PC-3 (cell line): Measurements from ENCODE around the gene NSF.

Experiments
- CTCF ChIP-seq: fragments of 300-600 bp; sonication (generic); conservative IDR thresholded peaks from 2 replicates; pipeline ENCODE4 v1.5.1; 2017; ENCODE audit warnings: antibody characterized with exemption, low read depth, mild to moderate bottlenecking, low read length
- EZH2 ChIP-seq: fragments of 300-600 bp; sonication (generic); IDR thresholded peaks from one replicate; pipeline ENCODE4 v1.6.1; 2017; ENCODE audit warnings: antibody characterized with exemption, mild to moderate bottlenecking, low read length; ENCODE audit not compliant: unreplicated experiment
- EZH2phosphoT487 ChIP-seq: fragments of 300-600 bp; sonication (generic); IDR thresholded peaks from 2 replicates; pipeline ENCODE4 v1.6.1; 2018; ENCODE audit warnings: mild to moderate bottlenecking, antibody characterized with exemption, low read length, borderline replicate concordance

- no peak for TF ChIP-seq CTCF
- no peak for TF ChIP-seq EZH2
- TF ChIP-seq EZH2phosphoT487: no peak
Observed at GRCh38 chr17:46792071-46792470, 201.6 kb downstream of the NSF start.
